HG02610 (cell line): ENCODE data around the gene NKD1.
"Not testable (repeated sequence)": the region's sequence is repeated elsewhere in the genome, so short reads cannot be mapped to it uniquely, and the experiment has no call there.

Experiments used
- ATAC-seq: cut with Tn5 transposase; IDR thresholded peaks from one replicate; pipeline ENCODE4 v1.9.1; 2021; ENCODE audit warnings: mild to moderate bottlenecking, moderate library complexity; ENCODE audit not compliant: unreplicated experiment

Gene NKD1, protein sequence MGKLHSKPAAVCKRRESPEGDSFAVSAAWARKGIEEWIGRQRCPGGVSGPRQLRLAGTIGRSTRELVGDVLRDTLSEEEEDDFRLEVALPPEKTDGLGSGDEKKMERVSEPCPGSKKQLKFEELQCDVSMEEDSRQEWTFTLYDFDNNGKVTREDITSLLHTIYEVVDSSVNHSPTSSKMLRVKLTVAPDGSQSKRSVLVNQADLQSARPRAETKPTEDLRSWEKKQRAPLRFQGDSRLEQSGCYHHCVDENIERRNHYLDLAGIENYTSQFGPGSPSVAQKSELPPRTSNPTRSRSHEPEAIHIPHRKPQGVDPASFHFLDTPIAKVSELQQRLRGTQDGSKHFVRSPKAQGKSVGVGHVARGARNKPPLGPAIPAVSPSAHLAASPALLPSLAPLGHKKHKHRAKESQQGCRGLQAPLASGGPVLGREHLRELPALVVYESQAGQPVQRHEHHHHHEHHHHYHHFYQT

DNA sequence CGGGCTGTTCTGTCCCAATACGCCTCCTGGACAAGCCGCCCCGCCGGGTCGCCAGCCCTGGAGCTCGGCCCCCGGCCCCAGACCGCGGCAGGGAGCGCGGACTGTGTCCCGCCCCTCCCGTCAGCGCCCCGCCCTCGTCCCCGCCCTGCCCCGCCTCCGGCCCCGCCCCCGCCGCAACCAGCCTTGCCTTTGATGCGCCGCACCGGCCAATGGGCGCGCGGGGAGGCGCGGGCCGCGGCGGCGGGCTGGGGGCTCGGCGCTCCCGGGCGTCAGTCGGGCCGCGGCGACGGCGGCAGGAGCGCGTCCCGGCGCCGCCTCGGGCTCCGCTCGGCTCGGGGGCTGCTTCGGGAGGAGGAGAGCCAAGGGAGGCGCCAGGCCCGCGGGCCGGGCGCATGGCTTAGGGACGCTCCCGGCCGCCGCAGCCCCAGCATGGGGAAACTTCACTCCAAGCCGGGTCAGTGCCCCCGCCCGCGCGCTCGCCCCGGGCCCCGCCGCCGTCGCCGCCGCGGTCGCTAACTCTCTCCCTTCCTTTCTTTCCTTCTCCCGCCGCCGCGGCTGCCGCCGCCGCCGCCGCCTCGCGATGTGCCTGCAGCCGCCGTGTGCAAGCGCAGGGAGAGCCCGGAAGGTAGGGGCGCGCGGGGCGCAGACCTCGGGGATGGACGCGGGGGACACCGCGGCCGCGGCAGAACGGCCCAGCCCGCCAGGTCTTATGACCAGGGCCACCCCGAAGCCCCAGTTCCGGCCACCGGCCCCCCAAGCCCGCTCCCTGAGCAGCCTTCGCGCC is at the start of gene NKD1:
TSS of gene NKD1 (plus strand) at position 272 of the 784 bp plus-strand sequence. CDS start at position 430, 158 bp downstream.
- ATAC-seq: peak; percentile 85

DNA sequence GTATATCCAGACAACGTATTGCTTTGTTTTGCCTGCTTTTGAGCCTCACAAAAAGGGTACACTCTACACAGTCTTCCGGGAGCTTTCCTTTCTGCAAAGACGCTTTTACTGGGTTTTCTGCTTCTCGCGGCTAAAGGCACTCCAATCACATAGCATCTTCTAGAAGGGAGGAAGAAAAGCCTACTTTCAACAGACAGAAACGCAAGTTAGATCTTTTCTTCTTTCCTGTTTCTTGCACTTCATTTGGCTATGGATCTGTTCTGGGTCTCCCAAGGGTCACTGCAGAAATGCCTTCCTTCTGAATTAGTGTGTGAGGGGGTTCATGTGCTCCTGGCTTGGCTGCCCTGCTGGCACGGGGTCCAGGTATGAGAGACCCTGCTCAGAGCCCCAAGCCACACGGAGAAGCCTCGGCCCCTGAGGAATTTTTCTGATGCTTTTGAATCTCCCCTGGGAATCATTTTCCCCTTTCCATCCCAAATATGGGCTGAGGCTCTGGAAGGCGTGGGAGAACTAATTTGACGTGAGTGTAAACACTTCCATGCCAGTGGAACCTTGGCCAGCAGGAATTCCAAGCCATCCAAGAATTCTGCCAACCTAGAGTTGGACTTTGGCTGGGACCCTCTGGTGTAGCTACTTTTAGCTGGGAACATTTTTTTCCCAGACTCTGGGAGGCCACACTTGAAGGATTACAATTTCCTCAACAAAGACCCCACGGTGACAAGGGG is 49.6 kb upstream of the NKD1 start:
- ATAC-seq: no peak

DNA sequence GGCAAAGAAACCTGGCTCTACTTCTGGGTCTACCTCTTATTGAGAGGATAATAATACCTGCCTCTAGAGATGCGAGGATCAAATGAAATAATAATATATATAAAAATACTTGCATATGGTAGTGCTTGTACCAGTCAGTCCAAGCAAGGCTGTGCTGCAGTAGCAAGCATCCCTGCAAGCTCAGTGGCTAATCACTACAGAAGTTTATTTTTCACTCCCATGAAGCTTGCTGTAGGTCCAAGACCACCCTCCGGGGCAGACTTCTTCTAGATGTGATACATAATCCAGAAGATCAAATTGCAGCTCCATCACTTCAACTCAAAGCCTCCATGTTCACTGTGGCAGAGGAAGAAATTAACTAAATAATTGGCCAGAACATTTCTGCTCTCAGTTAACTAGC is 48.9 kb upstream of the NKD1 start:
- ATAC-seq: no peak

DNA sequence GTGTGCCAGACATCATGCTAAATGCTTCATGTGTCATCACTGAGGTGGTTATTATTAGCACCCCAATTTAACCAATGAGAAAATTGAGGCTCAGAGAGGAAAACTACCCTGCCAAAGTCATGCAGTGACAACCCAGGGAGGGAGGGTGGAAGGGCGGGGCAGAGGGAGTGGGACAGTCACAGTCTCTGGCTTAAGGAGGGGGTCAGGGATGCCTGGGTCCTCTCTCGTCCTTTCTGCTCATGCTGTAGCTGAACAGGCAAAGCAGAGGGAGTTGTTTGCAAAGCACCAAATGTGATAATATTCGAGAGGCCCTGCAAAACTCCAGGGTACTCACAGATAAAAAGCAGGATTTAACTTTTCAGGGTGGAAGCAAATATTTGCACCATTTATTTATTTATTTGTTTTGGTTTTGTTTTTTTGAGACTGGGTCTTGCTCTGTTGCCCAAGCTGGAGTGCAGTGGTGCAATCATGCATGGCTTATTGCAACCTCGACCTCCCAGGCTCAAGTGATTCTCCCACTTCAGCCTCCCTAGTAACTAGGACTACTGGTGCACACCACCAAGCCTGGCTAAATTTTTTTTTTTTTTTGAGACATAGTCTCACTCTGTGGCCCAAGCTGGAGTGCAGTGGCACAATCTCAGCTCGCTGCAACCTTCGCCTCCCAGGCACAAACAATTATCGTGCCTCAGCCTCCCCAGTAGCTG is 47.9 kb upstream of the NKD1 start:
- ATAC-seq: no peak

DNA sequence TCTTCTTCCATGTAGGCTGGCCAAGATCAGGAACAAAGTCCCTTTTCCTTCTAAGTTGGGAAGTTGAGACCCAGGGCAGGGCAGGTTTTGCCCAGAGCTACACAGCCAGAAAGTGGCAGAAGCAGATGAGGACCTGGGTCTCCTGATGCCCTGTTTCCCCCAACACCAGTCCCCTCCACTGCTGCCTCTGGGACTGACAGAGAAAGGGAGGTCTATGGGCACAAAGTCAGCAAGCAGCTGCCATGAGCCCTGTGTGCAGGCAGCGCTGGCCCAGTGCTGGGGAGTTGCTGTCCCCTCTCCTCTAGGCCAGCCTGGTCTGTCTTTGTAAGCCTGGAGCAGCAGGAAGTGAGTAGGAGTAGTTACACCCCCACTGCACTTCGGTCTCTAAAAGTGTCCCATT is 46.9 kb upstream of the NKD1 start:
- no peak for ATAC-seq

DNA sequence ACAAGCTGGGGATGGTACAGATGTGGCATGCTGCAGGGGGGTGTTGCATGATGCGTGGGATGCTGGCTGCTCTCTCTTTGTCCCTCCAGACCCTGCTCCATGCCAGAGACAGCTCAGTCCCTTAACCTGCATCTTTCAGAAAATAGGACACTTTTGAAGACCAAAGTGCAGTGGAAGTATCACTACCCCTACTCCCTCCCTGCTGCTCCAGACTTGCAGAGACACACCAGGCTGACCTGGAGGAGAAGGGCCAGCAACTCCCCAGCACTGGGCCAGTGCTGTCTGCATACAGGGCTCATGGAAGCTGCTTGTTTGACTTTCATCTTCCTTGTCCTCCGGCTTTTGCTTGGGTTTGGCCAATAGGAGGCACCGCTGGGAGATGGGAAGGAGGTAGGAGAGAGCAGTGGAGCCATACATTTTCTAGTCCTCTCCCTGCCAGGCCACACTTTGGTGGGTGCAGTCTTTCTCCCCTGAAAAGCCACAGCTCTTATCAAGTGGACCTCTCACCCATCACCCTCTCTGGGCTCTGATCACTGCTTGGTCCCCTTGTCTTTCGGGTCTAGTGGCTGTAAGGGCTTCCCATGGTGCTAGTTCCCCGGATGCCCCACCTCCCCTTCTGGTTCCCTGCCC is 46.1 kb upstream of the NKD1 start:
- no peak for ATAC-seq

DNA sequence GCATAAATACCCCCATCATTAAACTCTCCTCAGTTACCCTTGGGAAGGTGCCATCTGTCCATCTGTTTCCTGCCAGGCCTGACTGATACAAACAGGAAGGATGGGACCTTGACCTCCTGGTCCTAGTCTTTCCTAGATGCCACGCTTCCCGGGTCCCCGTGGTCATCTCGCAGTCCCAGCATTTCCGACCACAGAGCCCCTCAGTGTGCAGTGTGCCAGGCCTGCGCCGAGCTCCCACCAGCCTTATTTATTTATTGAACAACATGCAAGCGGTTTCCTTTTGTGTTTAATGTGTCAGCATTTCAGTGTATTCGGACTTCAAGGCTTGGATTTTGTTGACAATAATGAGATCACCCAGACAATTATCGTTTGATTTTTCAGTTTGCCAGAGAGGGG is 45.6 kb upstream of the NKD1 start:
- ATAC-seq: no peak

DNA sequence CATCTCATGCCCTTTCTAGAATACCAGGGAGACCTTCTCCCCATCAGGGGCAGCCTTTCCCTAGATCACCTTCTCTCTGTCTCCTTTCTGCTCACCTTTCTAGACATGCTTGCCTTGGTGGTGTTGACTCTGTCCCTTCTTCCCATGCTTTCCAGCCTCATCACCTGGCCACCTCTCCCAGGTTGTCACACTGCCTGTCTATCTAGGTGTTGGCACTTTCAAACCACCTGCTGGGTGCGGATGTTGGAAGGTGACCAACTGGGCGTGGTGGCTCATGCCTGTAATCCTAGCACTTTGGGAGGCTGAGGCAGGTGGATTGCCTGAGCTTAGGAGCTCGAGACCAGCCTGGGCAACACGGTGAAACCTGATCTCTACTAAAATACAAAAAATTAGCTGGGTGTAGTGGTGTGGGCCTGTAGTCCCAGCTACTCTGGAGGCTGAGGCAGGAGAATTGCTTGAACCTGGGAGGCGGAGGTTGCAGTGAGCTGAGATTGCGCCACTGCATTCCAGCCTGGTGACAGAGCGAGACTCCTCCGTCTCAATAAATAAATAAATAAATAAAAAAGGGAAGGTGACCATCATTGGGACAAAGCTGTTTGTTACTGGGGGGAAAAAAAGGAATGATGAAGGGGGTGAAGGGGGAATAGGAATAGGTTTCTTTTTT is 44.2 kb upstream of the NKD1 start:
- not testable (repeated sequence) for ATAC-seq

DNA sequence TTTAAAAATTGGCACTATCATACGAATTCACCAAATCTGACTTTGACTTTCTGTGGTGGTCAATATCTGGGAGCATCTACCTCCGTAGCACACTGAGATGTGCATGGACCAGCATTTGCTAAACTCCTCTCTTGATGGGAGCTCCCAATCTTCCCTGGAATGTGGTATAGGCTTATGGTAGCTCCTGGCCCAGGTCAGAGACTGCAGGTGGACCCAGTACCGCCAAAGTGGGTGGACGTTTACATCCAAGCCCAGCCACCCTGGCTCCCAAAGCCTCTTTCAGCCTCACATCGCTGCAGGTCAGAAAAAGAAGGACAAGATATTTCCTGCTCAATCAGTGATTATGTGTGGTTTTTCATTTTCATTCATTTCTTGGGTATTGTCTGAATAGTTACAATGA is 43.1 kb upstream of the NKD1 start:
- ATAC-seq: no peak

DNA sequence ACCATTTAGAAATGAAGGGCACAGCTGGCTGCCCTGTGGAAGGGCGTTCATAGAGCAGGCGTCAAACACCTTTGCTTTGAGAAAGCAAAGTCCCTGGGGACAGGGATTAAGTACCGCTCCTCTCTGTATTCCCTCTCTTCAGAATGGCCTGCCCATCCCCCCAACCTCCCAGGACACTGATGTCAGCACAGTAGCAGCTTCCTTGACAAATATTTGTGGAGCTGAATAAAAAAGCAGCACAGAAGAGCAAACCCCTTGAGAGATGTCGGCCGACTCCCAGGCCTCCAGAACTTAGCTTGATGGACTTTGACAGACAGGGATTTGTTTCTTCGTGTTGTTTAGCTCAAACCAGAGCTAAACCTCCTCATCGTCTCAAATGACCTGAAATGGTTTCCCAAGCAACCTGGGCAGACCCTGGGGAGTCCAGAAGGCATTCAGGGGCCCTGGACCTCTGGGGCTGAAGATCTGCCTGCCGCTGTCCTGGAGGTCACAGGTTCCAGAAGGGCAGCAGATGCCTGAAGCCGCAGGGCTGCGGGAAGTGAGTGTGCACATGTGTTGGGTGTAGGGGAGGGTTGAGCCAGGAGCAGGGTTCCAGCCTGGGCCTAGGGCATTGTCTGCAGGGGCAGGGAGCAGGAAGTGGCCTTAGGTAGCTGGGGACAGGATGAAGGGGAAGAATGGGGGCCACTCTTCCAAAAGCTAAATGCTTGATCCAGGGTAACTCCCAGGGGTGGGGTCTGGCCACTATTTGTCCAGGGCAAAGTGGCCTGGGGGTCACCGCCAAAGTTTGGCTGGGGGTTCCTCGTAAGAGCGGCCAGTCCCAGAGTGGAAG is 42.3 kb upstream of the NKD1 start:
- ATAC-seq: no peak

DNA sequence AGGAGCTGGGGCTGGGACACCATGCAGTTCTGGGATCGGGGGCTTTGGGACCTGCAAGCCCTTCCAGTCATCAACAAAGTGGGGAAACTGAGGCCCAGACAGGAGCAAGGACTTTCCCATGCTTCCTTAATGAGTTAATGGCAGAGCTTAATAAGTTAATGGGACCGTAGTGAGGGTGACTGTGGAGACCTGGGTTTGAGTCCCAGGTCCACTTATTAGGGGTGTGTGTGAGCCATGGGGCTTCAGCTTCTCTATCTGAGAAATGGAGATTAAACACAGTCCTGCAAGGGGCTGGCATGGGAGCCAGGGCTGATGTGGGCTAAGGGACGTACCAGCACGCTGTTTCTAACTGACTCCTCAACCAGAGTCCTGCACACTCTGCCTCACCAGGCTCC is 41.7 kb upstream of the NKD1 start:
- no peak for ATAC-seq

DNA sequence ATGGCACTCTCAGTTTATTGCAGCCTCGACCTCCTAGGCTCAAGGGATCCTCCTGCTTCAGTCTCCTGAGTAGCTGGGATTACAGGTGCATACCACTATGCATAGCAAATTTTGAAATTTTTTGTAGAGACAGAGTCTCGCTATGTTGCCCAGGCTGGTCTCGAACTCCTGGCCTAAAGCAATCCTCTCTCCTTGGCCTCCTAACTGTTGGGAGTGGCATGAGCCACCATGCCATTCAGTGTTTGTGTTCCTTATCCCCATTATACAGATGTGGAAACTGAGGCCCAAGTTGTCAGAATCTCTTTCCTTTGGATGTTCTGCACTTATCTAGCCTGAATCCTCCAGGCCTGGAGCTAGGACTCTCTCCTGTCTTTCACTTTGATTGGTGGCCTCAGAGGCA is 40.8 kb upstream of the NKD1 start:
- no peak for ATAC-seq

DNA sequence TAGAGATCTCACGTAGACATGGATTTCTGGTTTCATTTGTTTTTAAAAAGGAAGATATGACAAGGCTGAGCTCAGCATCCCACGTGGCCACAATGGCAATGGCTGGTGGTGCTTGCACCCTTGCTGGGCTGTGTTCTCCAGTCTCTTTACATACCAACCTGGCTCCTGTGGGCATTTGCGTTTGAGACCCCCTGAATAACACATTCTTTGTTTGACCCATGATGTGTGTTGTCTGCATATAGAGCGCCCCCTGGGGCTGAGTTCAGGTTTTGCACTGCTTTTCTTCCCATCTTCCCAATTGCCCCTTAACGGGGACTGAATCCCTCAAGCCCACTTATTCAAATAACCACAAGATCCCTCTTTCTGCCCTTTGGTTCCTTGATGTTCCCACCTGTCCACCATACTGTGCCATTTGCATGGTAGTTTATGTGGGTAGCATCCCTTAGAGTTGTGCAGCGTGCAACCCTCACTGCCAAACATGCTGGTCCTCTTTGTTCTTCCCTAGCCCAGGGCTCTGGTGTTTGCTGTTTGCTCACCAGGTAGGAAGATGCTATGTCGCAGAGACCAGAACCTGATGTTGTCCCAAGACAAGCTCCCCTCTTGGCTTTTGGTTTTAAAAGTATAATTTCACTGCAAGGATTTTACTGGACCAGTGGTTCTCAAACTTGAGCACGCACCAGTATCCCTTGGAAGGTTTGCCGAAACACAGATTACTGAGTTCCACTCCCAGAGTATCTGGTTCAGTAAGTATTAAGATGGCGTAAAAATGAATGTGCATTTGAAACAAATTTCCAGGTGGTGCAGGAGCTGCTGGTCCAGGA is 38.5 kb upstream of the NKD1 start:
- ATAC-seq: no peak

DNA sequence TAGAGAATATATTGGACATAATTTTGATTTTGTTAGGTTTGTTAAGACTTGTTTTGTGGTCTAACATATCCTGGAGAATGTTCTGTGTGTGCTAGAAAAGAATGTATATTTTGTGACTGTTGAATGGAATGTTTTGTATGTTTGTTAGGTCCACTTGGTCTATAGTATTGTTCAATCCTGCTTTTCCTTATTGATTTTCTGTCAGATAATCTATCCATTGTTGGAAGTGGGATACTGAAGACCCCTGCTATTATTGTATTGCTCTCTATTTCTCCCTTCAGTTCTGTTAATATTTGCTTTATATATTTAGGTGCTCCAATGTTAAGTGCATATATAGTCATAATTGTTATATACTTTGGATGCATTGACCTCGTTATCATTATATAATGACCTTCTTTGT is 33.0 kb upstream of the NKD1 start:
- ATAC-seq: no peak

DNA sequence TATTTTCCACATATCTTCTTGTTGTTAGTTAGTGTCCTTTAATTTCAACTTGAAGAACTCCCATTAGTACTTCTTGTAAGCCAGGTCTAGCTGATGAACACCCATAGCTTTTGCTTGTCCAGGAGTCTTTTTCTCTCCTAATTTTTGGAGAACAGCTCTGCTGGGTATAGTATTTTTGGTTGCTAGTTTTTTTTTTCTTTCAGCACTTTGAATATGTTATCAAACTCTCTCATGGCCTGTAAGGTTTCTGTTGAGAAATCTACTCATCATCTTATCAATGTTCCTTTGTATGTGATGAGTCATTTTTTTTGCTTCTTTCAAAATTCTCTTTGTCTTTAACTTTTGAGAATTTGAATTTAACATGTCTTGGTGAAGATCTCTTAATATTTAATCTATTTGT is 31.8 kb upstream of the NKD1 start:
- no peak for ATAC-seq

DNA sequence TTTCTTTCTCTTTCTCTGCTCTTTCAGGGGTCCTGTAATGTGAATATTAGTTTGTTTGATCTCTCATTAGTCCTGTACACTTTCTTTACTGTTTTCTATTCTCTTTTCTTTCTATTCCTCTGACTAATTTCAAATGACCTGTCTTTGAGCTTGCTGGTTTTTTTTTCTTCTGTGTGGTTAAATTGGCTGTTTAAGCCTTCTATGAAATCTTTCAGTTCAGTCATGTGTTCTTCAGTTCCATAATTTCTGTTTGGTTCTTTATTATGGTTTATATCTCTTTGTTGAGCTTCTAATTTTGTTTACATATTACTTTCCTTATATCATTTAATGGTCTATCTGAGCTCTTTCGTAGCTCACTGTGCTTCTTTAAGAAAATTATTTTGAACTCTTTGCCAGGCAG is 31.3 kb upstream of the NKD1 start:
- ATAC-seq: no peak

DNA sequence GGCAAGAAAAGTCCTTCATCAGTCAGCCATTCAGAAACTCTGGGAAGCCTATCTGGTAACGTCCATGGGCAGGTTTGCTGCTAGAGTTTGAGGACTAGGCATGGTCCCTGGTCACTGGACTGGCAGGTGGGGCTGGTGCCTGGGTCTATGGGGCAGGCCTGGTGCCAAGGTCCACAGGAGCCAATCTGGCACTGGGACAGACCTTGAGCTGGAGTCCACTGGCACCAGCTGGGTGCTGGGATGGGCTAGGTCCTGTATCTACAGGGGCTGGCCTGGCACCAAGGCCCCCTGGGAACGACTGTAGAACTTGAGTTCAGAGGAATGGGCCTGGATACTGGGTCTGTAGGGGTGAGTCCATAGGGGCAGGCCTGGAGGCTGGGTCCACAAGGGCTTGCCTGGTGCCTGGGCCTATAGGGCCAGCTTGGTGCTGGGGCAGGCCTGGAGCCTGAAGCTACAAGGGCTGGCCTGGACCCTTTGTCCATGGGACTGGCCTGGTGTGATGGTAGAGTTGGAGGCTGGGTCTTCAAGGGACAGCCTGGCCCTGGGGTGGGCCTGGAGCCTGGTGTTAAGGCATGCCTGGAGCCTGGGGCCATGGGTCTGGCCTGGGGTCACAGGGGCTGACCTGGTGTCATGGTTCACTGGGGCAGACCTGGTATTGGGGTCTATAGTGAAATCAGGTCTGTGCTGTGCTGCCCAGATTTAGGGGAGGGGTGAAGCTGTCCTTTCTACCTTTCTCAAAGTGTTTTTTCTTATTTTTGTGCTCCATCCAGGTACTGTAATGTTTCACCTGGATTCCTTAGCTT is 30.5 kb upstream of the NKD1 start:
- no peak for ATAC-seq
